Inferior parietal cortex (tissue), 1 donor: ENCODE measurements around the gene NUP35.
"Not testable (repeated sequence)": the region's sequence is repeated elsewhere in the genome, so short reads cannot be mapped to it uniquely, and the experiment has no call there.

Source experiments
- DNase-seq: peaks from one replicate; pipeline ENCODE4 v3.0.0-alpha.2; 2016; ENCODE audit errors: extremely low spot score

NUP35 gene

GRCh38 chr2:183134016-183134415, 9.8 kb downstream of the NUP35 start:
- DNase-seq, result no peak

- DNase-seq, result no peak
Measured at GRCh38 chr2:183148955-183149354, 24.7 kb downstream of the NUP35 start.

- no peak for DNase-seq
Measured at GRCh38 chr2:183149489-183149888, 25.2 kb downstream of the NUP35 start.

- not testable (repeated sequence) for DNase-seq
Measured at GRCh38 chr2:183152280-183152679, 28.0 kb downstream of the NUP35 start.

GRCh38 chr2:183153967-183154366, 29.7 kb downstream of the NUP35 start:
- no peak for DNase-seq

- not testable (repeated sequence) for DNase-seq
Measured at GRCh38 chr2:183154772-183155171, 30.5 kb downstream of the NUP35 start.

- DNase-seq, result no peak
Measured at GRCh38 chr2:183157131-183157530, 32.9 kb downstream of the NUP35 start.

GRCh38 chr2:183162362-183162761, 38.1 kb downstream of the NUP35 start:
- DNase-seq, result no peak

- DNase-seq, result no peak
Measured at GRCh38 chr2:183163821-183164649, 39.8 kb downstream of the NUP35 start.

- no peak for DNase-seq
Measured at GRCh38 chr2:183164650-183165015, 40.4 kb downstream of the NUP35 start.

GRCh38 chr2:183166210-183166609, 42.0 kb downstream of the NUP35 start:
- DNase-seq, result no peak

GRCh38 chr2:183166976-183167375, 42.7 kb downstream of the NUP35 start:
- DNase-seq, result not testable (repeated sequence)

GRCh38 chr2:183172220-183172887, 48.1 kb downstream of the NUP35 start:
- DNase-seq, result no peak

- DNase-seq, result no peak
Measured at GRCh38 chr2:183179156-183179555, 54.9 kb downstream of the NUP35 start.

- no peak for DNase-seq
Measured at GRCh38 chr2:183185534-183185933, 61.3 kb downstream of the NUP35 start.

- DNase-seq, result no peak
Measured at GRCh38 chr2:183186296-183186695, 62.1 kb downstream of the NUP35 start.

- no peak for DNase-seq
Measured at GRCh38 chr2:183186766-183187165, 62.5 kb downstream of the NUP35 start.

GRCh38 chr2:183192343-183192742, 68.1 kb downstream of the NUP35 start:
- DNase-seq, result no peak

GRCh38 chr2:183193904-183194303, 69.7 kb downstream of the NUP35 start:
- no peak for DNase-seq

- DNase-seq, result no peak
Measured at GRCh38 chr2:183195397-183195796, 71.2 kb downstream of the NUP35 start.

GRCh38 chr2:183195998-183196409, 71.8 kb downstream of the NUP35 start:
- no peak for DNase-seq

- DNase-seq, result no peak
Measured at GRCh38 chr2:183204397-183204796, 80.2 kb downstream of the NUP35 start.

GRCh38 chr2:183207110-183207509, 82.9 kb downstream of the NUP35 start:
- no peak for DNase-seq
